HuH-7.5 (cell line): ENCODE data around the gene NCAPH2.

Source experiments
- DNase-seq: peaks from one replicate; pipeline ENCODE4 v3.0.0; 2011; ENCODE audit warnings: low spot score

The NCAPH2 gene

DNA sequence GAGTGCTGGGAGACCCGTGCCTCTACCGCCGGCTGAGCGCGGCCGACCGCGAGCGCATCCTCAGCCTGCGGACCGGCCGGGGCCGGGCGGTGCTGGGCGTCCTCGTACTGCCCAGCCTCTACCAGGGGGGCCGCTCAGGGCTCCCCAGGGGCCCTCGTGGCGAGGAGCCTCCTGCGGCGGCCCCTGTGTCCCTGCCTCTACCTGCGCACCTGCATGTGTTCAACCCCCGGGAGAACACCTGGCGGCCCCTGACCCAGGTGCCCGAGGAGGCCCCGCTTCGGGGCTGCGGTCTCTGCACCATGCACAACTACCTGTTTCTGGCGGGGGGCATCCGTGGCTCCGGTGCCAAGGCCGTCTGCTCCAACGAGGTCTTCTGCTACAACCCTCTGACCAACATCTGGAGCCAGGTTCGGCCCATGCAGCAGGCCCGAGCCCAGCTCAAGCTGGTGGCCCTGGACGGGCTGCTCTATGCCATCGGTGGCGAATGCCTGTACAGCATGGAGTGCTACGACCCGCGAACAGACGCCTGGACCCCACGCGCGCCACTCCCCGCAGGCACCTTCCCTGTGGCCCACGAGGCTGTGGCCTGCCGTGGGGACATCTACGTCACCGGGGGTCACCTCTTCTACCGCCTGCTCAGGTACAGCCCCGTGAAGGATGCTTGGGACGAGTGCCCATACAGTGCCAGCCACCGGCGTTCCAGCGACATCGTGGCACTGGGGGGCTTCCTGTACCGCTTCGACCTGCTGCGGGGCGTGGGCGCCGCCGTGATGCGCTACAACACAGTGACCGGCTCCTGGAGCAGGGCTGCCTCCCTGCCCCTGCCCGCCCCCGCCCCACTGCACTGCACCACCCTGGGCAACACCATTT is 41.1 kb downstream of the NCAPH2 start:
- DNase-seq, result no peak

DNA sequence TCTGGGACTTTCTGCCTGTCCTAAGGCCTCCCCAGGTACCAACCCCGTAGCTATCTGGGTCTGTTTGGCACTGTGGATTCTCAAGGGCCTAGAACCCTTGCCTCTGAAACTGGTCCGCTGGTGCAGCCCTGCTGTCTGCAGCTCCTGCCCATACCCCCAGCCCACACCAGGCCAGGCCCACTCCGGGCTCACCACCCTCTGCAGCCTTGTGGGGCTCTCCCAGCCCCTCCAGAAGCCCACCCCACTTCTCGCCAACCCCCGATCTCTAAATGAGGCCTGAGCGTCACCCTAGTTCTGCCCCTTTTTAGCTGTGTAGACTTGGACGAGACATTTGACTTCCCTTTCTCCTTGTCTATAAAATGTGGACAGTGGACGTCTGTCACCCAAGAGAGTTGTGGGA is 42.4 kb downstream of the NCAPH2 start:
- DNase-seq, result no peak

DNA sequence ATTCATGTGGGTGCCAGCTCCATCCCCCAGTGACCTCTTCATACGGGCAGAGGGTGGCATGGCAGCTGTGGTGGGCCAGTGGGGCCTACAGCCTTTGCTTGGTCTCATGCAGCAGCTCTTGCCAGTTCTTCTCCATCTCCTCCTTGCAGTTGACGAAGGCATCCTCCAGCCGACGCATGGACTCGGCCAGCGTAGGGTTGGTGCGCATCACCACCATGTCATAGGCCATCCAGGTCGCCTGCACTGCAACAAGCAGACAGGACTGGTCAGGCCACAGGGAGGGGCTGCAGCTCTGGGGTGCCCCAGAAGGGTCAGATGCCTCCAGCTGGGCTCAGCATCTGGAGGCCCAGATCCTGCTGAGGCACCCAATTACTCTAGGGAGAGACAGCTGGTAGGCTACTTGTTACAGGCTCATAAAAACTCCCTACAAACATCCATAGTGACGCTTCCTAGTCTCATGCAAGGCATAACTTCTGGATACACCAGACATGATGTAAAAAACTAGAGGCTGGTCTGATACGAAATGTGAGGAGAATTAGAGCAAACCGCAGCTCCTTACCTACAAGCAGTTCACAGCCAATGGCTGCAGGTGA is 43.2 kb downstream of the NCAPH2 start:
- DNase-seq, result no peak

DNA sequence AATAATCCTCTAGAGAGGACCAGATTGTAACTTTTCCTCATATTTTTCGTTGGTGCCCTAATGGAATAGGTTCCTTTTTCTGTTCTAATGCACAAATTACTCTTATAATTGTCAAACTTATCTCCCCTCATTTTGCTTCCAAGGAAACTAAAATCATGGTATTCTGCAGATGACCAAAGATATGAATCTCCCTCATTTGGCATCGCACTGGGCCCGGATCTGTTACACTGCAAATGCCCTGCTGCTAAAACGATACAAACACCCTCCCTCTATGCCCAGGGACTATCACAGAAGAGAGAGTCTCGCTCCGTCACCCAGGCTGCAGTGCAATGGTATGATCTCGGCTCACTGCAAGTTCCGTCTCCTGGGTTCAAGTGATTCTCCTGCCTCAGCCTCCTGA is 45.3 kb downstream of the NCAPH2 start:
- no peak for DNase-seq

DNA sequence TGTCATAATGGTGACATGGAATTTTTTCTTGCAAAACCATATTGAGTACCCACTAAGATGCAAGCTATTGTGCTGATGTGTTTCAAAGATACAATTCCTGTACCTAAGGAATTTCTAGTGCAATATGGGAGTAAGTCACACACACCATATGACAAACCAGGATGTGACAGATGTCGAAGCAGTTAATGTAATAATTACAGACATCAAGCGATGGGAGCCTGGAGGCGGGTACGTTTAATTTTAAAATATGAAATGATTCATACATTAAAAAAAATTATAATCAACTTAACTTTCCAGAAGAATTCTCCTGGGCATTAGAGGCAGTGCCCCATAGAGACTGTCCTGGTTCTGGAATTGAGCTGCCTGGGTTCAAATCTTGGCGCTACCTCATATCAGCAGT is 48.7 kb downstream of the NCAPH2 start:
- DNase-seq, result no peak

DNA sequence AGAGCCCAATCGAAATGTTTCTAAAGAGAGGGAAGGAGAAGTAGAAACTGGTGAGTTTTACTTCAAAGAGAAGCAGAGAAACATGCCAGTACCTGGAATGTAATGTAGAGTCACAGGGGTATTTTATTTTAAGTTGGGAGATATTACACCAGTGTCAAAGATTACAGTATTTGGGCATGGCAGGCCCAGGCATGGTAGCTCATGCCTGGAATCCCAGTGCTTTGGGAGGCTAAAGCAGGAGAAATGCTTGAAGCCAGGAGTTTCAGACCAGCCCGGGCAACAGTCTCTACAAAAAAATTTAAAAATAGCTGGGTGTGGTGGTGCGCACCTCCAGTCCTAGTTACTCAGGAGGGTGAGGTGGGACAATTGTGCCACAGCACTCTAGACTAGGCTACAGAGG is 52.0 kb downstream of the NCAPH2 start:
- DNase-seq, result no peak

DNA sequence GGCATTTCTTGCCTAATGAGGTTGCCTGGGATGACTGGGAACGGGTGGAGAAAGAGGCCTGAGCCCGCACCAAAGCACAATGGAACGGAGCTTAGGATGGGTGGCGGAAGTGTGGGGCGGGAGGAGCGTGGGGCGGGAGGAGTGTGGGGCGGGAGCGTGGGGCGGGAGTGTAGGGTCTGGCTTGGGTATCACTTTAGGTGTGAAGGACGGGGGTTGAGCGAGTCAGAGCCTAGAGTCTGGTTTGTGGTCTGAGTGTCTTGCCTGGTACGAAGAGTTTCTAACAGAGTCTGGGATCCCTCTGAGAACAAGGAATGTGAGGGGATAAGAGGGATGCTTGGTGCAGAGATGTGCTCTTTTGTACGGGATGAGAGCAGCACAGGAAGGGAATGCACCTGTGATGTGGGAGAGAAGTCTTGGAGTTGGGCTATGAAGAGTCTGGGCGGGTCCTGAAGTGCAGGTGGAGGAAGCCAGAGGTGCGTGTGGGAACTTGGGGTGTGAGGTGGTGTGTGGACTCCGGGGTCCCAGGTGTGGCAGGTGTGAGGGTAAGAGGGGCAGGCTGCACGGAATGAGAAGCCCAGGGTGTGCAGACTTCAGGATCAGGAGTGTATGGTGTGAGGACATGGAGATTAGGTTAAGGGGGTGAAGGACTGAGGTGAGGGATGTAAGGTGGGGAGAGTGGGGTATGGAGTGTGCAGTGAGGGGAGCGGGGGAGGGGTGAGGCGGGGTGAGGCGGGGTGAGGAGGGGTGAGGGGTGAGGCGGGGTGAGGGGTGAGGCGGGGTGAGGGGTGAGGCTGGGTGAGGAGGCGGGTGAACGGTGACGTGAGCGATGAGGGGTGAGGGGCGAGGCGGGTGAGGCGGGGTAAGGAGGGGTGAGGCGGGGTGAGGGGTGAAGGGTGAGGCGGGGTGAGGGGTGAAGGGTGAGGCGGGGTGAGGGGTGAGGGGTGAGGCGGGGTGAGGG is 53.7 kb downstream of the NCAPH2 start:
- no peak for DNase-seq

DNA sequence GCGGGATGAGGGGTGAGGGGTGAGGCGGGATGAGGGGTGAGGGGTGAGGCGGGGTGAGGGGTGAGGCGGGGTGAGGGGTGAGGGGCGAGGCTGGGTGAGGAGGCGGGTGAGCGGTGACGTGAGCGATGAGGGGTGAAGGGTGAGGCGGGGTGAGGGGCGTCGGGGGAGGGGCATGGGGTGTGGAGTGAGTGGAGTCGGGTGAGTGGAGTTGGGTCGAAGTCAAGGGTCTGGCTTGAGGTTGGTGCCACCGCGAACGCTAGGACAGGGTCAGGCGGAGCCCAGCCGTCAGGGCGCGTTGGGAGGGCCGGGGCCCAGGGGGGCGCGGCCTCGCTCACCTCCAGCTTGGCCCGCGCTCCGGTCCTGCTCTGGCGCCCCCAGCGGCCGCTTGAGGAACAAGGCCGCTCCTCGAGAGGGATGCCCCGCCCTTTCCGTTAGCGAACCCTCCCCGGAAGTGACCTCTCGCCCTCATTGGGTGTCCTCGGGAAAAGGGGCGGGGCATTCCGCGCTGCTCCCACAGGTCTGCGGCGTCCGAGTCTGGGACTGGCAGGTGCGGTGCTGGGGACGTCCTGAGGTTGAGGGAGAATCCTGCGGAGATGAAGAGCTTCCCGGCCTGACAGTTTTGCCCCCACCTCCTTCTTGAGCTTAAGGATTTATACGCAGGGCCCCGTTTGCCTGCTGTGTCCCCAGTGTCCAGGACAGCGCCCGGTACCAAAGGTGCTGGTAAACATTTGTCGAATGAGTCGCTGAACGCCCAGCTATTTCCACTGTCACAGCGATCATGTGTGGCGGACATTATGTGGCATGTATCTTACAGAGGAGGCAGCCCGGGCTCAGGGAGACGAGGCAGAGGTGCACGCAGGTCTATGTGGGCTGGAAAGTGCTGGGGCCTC is 54.7 kb downstream of the NCAPH2 start, which contains the start of gene SYCE3:
SYCE3 (minus strand) TSS at position 397 of the 890 bp plus-strand sequence. CDS start 6,514 bp downstream, outside the sequence.
- peak; percentile 95 for DNase-seq

DNA sequence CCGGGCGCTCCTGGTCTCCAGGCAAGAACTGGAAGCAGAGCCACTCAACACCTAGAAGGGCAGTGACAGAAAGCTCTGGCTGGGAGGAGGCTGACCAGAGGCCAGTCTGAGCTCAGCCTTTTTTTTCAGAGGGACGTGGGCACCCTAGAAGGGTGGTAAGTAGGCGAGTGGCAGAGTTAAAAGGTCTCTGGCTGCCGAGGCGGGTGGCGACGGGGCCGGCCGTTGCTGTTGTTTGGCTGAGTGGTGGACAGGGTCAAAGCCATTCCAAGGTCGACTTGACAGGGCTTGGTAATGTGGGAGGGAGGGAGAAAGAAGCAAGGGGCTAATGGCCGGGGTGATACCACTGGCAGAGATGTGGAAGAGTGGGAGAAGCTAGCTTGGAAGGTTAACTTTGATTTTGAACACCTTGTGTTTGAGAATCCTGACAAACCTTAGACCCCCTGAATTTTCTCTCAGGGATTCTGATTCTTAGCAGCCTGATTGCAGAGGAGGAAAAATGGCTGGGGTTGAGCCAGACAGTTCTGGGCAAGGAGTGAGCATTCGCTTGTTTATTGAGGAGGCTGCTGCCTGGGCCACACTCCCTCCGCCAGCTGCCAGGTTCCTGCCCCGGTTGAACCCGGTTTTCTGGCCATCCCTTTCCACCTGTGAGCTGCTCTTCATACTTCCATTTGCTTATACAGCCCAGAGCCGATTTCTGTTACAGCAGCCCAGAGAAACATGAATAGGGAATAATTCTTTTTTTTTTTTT is 55.6 kb downstream of the NCAPH2 start:
- no peak for DNase-seq

DNA sequence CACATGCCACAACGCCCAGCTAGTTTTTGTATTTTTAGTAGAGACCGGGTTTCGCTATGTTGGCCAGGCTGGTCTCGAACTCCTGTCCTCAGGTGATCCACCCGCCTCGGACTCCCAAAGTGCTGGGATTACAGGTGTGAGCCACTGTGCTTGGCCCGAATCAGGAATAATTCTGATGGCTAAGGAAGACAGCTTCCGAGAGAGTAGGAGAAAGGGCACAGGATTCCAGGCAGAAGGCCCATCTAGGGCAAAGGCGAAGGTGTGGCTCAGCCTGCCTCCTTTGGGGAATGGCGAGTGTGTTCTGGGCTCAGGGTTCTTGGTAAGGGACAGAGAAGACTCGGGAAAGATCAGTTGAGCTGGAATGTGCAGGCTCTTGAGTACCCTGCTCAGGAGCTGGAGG is 56.3 kb downstream of the NCAPH2 start:
- DNase-seq, result no peak

DNA sequence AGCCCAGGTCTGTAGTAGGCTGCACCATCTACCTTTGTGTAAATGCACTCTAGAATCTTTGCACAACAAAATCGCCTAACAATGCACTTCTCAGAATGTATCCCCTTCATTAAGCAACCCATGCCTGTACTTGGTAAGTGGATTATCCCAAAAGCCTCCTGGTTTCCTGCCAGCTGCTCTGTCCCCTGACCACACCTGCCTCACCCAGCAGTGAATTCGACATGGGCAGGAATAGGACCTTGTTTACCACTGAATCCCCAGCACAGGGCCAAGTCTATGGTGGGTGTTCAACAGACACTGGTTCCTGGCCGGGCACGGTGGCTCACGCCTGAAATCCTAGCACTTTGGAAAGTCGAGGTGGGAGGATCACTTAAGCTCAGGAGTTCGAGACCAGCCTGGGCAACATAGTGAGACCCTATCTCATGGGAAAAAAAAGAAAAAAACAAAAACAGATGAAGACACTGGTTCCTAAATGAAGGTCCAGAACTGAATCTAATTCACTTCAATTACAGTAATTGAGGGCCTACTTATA is 59.8 kb downstream of the NCAPH2 start:
- DNase-seq, result no peak

DNA sequence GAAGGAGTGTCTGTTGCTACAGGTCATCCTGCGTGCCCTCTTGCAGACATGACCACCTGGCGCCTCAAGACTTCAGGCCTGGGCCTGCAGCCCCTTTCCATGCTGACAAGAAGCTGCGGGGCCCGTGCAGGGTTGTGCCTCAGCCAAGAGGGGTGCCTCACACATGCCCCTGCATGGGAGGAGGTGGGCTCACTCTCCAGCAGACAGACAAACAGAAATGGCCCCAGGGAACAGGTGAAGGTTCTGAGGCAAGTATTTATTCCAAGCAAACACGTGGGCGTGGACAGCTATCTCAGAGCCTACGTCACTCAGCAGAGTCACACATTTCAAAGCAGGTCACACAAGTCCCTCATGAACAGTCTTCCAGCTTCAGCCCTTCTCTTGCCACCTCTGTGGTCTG is 60.6 kb downstream of the NCAPH2 start:
- DNase-seq, result no peak

DNA sequence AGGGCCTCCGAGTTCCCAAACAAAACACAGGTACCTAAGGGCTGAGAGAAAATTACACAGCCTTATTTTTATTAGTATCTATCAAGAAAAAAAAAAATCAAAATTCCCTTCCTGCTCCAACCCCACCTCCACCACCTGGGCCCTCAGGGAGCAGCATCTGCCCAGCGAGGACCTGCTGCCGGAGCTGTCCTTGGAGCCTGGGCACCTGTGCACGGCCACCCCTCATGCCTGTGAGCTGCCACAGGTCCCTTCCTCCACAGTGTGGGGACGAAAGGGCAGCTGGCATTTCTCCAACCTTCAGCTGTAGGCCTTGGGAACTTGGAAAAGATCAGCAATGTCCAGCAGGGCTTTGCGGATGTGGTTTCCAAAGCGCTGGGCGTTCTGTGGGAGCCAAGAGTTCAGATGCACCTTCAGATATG is 61.0 kb downstream of the NCAPH2 start:
- DNase-seq, result no peak

DNA sequence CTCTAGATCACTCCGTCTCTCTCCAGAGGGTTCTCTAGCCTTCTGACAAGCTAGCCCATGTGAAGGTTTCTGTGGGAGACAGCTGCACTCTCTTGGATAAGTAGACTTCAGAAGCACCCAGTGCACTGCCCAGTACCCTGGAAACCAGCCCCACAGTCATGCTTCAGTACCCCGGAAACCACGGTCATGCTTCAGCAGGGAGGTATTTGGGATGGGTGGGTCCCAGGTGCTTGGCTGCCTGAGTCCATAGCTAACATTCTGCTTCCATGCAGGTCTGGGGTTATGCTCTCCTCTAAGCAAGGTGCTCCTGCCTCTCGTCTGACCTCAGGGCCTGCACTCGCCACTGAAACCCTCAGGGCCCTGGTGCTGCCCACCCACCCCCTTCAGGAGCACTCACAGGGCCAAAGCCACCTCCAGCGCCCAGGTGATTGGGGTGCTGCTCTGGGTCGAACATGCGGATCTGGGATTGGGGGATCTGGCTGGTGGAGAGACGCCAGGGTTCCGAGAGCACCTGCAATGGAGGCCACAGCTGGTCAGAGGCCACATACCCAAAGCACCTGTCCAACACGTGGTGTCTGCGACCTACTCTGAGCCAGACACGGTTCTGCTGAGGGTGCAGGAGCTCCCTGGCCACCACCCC is 62.0 kb downstream of the NCAPH2 start:
- DNase-seq, result no peak

DNA sequence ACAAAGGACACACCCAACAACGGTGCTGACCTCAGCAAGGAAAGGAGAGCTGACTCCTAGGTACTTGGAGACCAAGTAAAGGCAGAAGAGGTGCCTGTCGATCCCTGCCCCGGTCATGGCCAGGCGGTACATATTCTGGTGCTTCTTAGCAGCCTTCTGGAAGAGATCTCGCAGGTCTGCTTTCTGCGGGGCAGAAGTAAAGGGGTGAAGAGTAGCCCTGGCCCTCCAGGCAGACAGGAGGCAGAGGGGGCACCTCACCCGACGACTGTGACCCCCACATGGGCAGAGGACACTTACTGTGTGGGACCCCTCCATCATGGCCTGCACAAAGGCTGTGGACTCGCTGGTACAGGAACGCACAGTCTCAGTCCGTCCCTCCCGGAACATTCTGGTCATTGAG is 62.8 kb downstream of the NCAPH2 start:
- DNase-seq, result no peak

DNA sequence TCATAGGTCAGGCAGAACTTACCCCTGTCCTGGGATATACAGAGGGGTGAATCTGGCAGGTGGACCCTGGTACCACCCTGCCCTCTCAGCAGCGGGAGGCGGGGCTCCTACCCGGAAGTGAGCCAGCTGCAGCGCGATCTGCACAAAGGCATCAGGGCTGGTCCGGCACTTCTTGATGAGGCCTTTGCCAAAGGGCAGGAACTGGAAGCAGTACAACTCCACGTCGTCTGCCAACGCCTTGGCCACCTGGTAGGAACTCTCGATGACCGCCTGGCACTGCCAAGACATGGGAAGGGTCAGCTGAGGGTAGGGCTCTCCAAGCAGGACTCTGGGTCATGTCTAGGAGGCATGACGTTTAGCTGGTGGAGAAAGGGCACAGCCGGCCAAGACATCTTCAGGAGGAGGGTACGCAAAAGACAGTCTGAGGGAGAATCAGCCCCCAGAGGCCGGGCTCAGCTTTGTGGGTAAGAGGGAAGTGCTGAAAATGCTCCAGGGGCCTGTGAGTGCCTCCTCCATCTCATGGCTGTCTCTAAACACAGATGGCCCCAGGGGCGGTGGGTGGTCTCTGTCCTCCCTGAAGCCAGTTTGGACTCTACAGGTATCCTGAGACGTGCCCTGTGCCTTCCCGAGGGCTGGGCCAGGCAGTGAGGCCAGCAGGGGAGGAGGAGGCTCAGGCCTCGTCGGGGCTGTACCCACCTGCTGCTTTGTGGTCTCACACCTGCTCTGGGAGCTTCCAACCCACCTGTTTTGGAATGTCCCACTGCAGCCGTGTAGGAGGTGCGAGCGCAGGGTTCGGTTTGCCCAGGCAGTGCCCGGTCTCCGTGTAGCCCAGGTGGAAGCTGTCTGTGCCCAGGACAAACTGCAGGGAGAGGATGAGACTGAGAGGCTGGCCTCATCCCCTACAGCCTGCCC is 63.5 kb downstream of the NCAPH2 start:
- no peak for DNase-seq

DNA sequence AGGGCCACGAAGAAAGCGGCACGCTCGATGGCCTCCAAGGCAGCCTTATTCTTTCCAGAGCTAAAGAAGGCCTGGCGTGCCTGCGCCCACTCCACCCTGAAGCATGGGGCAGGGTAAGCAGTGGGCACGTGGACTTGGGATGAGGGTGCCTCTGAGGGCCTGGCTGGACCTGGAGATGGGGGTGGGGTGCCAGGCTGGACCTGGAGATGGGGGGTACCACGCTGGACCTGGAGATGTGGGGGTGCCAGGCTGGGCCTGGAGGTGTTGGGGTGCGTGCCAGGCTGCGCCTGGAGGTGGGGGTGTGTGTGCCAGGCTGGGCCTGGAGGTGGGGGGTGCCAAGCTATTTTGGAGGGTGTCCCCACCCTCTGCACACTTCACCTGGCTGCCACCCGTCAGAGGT is 64.9 kb downstream of the NCAPH2 start:
- no peak for DNase-seq

DNA sequence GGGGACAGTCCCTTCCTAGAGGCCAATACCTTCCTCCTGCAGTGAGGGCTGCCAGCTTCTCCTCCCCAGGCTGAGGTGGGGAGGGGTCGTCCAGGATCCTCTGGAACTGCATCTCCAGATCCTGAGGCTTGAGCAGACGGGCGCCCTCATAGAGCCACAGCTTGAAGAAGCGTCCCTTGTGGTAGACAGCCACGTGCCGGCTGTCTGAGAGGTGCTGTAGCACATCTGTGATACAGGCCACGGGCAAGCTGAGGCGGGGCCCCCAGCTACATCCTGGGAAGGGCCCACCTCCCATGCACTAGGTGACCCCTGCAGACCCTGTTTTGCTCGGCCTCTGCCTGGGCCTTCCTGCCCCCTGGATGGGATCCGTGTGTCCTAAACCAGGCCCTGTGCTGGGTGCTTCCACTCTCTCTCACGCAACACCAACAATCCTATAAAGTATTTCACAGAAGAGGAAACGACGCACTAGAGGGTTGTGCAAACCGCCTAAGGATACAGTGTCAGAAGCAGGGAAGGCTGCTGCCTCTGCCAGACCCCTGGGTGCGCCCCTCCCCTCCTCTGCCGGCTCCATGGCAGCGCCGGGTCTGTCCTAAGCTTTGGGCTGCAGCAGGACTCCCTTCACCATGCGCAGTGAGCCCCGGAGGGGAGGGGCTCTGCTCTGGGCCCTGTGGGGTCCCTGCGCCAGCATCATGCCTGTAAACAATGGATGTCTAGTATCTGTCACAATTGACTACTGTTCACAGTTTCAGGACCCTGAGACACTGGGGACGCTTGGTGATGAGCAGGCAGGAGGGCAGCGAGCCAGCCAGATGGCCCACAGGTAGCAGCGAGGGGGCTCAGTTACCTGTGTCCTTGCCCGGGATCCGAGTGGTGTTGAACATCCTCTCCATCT is 65.7 kb downstream of the NCAPH2 start:
- no peak for DNase-seq
